GF-D8 (cell line): ENCODE data around the gene SLC2A1.
"Not testable (repeated sequence)": the region's sequence is repeated elsewhere in the genome, so short reads cannot be mapped to it uniquely, and the experiment has no call there.

Experiments
- DNase-seq: peaks from one replicate; lab custom pipeline; 2025; lab: John Stamatoyannopoulos, UW

Gene SLC2A1

DNA sequence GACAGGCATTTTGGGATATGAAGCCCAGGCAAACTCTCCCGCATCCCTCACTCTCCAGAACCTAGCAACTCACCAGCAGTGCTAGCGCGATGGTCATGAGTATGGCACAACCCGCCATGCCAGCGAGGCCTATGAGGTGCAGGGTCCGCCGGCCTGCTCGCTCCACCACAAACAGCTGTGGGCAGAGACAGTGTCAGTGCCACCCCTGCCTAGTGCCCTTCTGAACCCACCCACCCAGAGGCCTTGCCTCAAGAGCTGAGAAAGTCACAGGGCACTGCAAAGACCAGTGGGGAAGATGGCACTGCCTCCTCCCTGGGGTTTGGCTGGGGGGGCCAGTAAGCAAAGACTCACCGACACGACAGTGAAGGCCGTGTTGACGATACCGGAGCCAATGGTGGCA is 29.8 kb downstream of the SLC2A1 start:
- no peak for DNase-seq

DNA sequence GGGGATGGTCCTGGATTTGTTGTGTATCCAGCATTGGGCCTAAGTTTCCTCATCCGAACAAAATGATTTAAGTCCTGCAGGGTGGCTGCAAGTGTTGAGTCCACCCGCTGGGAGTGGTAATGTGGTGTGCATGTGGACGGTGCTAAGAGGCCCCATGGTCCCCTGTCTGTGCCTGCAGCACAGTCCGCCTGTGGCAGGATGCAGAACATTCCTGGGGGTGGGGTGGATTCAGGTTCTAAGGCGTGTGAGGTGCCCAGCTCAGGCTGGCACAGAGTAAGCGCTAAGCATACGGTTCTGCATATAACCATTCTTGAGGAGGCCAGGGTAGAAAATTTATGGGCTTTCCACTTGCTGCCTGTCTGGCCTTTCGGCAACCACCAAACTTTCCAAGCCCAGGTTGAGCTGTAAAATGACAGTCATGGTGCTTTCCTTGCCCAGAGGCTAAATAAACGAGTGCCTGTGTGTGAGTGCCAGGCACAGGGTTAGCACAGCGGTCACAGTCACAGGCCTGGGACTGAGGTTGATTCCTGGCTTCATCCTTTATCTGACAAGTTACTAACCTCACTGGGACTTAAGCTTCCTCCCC is 30.7 kb downstream of the SLC2A1 start:
- DNase-seq, result no peak

DNA sequence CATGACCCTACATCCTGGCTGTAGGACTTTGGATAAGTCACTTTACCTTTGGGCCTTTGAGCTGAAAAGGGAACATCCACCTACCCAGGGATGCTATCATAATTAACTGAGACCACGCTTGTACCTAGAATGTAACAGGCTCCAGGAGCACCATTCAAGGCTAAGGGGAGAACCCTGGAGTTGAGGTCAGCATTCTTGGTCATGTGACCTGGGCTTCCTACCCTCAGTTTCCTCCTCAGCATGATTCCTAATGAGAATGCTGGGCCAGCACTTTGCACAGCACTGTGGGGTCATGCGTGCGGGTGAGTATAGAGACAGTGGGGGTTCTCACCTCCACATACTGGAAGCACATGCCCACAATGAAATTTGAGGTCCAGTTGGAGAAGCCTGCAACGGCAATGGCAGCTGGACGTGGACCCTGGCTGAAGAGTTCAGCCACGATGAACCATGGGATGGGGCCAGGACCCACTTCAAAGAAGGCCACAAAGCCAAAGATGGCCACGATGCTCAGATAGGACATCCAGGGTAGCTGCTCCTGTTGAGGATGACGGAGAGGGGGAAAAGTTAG is 31.3 kb downstream of the SLC2A1 start:
- DNase-seq, result no peak

DNA sequence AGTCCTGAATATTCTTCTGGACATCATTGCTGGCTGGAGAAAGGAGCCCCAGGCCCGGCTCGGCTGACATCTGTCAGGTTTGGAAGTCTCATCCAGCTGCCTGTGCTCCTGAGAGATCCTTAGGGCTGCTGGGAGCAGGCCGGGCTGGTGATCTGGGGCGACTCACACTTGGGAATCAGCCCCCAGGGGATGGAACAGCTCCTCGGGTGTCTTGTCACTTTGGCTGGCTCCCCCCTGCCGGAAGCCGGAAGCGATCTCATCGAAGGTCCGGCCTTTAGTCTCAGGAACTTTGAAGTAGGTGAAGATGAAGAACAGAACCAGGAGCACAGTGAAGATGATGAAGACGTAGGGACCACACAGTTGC is 31.8 kb downstream of the SLC2A1 start:
- DNase-seq, result no peak

DNA sequence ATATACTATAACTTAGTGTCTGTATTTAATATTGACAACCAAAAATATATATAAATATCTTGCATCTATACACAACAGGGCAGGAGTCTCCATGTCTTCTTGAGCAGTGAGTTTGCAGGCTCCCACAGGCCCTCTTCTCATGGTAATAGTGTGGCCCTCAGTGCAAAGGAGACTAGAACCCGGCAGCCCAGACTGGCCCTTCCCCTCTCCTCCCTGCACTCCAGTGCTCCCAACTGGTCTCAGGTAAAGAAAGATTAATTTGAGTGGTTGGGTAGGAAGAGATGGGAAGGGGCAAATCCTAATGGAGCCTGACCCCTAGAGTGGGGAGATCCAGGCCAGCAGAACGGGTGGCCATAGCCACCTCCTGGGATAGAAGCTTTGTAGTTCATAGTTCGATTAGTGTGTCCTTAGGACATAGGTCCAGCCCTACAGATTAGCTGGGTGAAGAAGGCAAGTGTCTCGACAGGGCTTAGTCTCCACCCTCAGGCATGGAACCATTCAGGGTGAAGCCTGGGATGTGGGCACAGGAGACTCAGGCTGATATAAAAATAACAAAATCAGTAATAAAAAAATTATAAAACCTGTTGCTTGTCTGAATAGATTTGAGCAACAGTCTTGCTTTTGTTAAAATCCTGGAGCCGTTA is 32.3 kb downstream of the SLC2A1 start:
- DNase-seq, result no peak

DNA sequence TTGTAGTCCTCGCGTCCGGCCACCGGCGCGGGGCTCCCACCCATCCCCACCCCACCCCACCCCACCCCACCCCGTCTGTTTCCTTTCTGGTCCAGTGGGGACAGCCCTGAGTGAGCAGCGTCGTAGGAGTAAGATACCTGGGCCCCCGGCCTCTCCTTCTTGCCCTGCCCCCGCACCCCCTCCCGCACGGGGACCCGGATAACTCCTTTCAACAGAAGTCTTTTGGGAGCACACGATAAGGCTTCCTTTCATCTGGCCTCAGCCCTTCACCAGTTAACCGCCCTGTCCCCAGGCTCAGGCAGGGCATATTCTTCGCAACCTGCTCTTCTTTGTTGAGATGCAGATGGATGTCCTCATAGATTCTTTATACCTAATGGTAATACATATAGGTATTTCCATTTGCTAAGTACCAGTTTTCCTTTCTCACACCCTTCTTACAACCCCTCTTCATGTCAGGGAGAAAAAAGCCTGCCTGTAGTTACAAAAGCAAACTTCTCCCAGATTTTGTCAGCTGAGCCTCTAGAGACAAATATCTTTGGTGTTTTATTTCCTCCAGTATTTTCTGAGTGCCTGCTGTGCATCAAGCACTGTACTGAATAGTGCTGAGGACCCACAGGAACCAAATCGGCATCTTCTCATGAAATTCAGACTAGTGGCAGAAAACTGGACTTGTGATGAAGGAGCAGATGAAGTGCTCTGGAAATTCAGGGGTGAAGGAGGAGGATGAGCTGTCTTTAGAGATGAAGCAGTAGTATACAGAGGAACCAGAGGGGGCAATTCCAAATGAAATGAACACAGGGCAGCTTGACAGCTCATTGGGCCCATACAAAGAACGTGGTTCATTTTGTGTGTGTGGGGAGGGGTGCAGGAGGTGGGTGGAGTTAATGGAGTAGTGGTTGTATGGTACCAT is 33.6 kb downstream of the SLC2A1 start:
- no peak for DNase-seq

DNA sequence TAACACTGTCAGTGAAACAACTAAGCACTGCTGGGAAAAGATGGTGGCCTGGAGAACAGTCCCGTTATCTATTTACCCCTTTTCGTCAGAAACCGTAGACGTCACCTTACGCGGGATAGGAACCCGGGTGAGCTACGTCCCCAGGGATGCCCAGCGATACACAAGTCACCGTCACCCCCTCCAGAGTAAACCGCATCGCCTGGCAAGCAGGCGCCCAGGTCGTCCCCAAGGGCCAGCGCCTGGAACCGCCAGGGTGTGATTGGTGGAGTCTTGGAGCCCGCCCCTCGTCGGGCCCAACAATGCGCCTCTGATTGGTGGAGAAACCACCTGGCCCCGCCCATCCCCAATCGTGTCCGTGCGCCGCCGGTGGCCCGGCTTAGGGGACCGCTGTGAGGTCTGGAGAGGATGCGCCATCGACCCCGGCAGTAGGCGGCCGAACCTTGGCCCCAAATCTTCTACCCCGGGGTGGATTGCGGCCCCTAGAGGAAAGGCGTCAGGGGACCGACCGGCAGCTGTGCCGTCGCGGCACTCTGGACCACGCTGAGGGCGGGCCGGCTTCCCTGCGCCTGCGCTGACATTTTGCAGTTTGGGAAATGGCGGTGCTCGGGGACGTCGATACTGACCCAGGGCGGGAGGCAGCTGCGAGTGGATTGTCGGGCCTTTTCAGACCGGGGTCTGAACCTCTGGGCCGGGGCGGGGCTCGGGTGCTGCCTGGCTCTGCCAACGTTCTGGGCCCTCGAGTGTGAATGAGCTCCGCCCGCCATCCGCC is 34.4 kb downstream of the SLC2A1 start:
- peak; percentile 64 for DNase-seq

DNA sequence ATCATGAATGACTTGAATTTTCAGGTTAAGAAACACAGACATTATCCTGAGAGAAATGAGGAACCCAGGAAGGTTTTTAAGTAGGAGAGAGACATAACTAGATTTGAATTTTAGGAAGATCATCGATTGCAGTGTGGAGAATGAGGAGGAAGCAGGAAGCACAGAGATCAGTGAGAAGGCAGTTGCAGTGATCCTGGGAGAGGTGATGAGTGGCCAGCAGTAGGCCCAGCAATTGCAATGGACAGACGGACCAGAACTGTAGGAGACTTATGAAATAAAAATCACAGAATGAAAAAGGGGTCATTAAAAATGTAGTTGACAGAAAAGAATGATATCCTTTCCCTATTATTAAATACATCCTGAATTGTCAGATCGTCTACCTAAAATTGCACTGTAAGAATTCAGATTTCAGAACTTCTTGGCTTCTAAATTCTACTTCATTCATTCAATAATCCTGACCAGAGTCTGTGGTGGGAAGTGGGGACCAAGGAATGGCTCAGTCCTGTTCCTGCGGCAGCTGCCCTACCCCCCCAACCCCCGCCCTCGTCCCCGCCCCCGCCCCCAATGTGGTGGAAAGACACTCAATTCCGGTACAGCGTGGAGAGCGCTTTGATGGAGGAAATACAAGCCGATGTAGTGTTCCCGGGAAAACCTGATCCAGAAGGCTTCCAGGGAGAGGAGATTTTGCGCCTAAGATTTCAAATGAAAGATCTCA is 35.1 kb downstream of the SLC2A1 start:
- no peak for DNase-seq

DNA sequence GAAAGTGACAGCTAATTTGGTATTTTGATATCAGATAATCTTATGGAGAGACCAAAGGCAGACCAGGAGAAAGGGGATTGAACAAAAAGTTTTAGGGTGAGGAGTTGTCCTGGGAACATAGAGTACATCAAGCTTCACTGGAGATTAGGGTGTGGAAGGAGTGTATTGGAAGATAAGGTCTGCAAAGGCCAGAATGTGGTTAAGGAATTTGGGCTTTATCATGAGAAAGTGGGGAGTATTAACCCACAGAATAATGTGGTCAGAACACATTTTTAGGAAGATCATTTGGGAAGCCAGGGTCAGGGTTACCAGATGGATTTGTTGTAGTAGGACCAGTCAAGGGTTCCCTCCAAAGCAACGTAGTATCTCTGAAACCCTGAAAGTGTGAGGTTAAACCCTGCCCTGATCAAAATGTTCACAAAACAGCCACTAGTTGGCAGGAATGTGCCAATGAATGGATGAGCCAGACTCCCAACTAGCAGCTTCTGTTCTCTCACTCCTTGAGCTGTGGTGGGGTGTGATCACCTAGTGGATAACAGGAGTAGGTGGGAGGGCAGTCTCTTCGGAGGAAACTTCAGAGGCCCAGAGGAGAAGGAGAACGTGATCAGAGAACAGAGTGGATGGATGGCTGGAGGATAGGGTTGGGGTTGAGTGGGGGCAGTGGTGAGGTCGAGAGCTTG is 35.8 kb downstream of the SLC2A1 start:
- DNase-seq, result peak; percentile 22

DNA sequence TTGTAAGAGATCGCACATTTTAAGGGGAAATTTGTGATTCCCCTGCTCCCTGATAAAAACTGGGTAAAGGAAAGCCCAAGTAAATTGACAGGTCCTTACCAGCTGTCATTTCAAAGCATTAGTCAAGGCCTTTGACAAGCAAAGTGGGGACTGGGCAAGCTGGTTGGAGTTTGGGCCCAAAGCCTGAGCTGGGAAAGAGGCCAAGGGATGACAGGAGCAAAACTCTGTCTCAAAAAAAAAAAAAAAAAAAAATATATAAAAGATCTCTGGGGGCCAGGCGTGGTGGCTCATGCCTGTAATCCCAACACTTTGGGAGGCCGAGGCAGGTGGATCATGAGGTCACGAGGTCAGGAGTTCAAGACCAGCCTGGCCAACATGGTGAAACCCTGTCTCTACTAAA is 36.9 kb downstream of the SLC2A1 start:
- DNase-seq, result no peak

DNA sequence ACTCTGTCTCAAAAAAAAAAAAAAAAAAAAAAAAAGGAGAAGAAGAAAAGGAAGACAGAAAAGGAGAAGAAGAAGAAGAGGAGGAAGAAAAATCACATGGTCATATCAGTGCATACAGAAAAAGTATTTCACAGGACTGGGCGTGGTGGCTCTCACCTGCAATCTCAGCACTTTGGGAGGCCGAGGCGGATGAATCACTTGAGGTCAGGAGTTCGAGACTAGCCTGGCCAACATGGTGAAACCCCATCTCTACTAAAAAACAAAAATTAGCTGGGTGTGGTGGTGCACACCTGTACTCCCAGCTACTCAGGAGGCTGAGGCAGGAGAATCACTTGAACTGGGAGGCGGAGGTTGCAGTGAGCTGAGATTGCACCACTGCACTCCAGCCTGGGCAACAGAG is 39.0 kb downstream of the SLC2A1 start:
- DNase-seq, result not testable (repeated sequence)

DNA sequence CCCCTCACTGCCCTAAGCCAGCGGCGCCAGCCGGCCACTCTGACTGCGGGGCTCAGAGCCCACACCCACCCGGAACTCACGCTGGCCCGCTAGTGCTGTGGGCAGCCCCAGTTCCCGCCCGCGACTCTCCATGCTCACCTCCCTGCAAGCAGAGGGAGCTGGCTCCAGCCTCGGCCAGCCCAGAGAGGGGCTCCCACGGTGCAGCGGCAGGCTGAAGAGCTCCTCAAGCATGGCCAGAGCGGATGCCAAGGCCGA is 41.5 kb downstream of the SLC2A1 start:
- DNase-seq, result no peak

DNA sequence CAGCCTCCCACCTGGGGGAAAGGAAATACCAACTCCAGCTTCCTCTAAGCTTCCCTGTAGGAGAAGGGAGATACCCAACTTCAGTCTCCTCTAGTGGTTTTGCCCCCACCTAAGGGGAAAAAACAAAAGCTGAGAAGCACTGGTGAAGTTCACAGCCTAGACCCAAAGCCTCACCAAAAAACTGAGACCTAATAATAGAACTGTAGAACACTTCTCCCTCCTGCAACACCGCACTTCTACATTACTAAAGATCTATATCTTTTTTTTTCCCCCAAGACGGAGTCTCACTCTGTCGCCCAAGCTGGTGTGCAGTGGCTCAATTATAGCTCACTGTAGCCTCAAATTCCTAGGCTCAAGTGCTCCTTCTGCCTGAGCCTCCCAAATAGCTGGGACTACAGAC is 43.2 kb downstream of the SLC2A1 start:
- no peak for DNase-seq

DNA sequence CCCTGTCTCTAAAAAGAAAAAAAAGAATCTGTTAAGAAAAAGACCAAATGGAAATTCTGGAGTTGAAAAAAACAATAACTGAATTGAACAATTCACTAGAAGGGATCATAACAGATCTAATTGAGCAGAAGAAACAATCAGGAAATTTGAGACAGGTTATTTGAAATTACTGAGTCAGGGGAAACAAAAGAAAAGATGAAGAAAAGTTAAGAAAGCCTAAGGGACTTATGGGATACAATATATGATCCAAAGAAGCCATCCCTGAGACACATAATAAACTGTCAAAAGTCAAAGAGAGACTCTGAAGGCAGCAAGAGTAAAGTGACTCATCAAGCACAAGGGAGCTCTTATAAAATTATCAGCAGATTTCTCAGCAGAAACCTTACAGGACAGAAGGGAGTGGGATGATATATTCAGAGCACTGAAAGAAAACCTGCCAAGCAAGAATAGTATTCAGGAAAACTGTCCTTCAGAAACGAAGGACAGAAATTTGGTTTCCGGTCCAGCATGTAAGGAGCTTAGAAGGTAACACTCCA is 44.5 kb downstream of the SLC2A1 start:
- DNase-seq, result no peak

DNA sequence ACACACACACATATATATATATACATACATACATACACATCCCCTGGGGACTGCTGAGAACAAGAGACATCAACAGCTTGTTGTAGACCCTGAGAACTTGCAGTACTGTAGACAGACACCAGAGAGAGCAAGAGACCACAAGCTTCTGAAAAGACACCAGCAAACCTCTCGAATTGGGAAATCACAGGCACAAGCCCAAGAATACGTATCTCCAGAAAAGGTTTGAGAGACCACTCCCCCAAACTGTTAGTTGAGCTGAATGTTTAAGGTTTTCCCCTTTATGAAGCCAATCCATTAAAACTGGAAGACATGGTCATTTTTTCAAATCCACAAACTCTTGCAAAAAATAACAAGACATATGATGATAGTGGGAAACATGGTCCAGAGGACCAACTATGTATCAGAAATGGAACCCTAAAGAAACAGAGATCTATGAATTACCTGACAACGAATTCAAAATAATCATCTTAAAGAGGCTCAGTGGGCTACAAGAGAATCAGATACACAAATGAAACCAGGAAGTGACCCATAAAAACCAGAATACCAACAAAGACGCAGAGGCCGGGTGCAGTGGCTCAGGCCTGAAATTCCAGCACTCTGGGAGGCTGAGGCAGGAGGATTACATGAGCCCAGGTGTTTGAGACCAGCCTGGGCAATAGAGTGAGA is 45.1 kb downstream of the SLC2A1 start:
- DNase-seq, result peak; percentile 56

DNA sequence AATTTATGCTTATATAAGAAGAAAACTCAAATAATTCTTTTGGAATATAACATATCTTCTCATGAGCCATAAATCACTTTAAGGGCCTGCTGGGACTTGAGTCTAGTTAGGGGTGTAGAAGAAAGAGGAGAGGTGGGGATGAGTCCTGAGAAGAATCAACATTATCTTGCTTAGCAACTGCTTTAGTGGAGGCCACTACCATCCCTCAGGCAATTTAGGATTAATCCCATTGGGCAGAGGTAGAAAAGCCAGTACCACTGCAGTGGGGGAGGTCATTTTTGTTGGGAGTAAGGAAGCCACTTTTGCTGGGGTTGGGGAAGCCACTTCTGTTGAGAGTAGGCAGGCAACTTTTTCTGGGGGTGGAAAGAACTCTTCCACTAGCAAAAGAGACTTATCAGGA is 47.7 kb downstream of the SLC2A1 start:
- DNase-seq, result no peak

DNA sequence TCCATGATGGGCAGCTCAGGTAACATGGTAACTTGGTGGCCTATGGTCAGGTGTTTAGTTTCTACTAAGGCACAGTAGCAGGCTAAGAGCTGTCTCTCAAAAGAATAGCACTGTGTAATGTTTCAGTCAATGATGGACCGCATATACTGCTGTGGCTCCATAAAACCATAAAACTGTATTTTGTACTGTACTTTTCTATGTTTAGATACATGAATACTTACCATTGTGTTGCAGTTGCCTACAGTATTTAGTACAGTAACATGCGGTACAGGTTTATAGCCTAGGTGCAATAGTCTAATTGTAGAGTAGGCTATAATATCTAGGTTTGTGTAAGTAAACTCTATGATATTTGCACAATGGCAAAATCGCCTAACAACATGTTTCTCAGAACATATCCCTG is 50.6 kb downstream of the SLC2A1 start:
- DNase-seq, result no peak

DNA sequence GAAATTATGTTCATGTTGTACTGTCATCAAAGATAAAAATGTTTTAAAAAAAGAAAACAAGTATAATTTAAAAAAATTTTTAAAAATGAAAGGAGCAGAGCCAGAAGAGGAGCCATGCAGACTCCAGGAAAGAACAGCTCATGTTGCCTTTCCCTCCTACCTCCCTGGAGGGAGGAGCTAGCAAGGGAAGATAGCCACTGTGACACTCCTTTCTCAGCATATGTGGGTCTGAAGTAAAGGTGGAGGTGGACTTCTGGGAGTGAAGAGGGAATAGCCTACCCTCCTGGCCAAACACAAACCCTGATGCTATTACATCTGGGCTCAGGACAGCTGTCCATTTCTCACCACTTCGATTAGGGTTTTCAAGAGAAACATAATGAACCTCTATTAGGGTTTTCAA is 54.2 kb downstream of the SLC2A1 start:
- DNase-seq, result no peak

DNA sequence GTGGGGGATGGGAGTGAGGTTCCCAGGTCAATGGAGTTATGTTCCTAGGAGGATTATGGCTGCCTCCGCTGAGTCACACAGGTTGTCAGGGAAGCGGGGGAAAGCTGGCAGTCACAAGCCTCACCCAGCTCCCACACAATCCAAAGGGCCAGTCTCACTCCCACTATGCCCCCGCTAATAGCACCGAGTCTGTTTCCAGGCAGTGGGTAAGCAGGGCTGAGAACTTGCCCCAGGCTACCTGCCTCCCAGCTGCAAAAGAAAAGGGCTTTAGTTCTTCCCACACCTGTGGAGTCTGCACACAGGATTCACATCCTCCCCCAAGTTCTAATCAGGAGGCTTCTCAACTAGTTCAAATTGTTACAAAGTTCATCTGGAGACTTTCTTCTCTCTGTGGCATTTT is 58.7 kb downstream of the SLC2A1 start:
- not testable (repeated sequence) for DNase-seq

DNA sequence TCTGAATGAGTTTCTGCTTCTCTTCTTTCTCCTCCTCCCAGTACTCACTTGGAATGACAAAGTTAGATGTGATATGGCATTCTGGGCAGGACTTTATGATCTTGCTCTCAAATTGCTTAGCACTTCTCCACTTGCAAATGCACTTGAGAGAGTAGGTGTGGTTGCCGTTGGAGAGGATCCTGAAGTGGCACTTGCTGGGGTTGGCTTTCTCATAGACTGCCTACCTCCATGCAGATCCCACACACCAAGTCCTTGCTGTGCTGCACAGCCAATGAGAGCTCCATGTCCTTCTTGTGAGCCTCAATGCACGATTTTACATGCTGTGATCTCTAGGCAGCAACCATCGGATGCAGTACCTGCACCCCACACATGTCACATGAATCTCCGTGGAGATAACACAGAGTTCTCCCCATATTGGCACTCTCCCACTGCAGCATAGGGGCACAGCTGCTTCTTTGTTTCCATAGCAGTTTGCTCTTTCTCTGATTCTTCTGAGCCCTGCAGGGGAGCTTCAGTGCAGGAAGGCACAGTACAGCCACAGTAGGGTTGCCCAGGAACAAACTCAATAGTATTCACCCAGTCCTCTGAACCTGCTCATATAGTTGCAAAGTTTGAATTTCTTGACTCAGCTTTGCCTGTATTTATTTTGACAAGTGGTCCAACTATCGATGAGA is 67.1 kb downstream of the SLC2A1 start:
- DNase-seq, result no peak
